Brain microvascular endothelial cell (primary cell): ENCODE data around the gene RNF20.
A peak's percentile ranks its signal among the peaks of the same experiment; 100 is the strongest.

Source experiments
- DNase-seq: peaks from one replicate; pipeline ENCODE4 v3.0.0-alpha.2; 2020
- H3K27ac ChIP-seq: fragments of 250-450 bp; sonication (Bioruptor Pico); 2 replicates; pipeline ENCODE4 v1.5.1; 2020; ENCODE audit warnings: mild to moderate bottlenecking, moderate library complexity
- H3K27me3 ChIP-seq: fragments of 250-450 bp; sonication (Bioruptor Pico); replicated peaks from 2 replicates; pipeline ENCODE4 v1.5.1; 2020; ENCODE audit warnings: mild to moderate bottlenecking
- H3K36me3 ChIP-seq: fragments of 250-450 bp; sonication (Bioruptor Pico); replicated peaks from 2 replicates; pipeline ENCODE4 v1.5.1; 2020; ENCODE audit warnings: mild to moderate bottlenecking
- H3K4me3 ChIP-seq: 2 replicates; pipeline ENCODE4 v1.5.1; 2011; ENCODE audit warnings: low read depth, mild to moderate bottlenecking, control low read depth, low read length, moderate library complexity
- in situ Hi-C: cut with HindIII; loops from 2 replicates; pipeline ENCODE4 v1.10.0; 2017; ENCODE audit warnings: low sequenced_read_pairs, low pct_ligation_motif_present
- TF ChIP-seq, protein P1 (sequence below): IDR thresholded peaks from 2 replicates; pipeline ENCODE4 v1.5.1; 2011; ENCODE audit warnings: low read depth, mild to moderate bottlenecking, moderate library complexity, low read length, control low read depth, inconsistent platforms; ENCODE audit errors: missing control alignments

The RNF20 gene

DNA sequence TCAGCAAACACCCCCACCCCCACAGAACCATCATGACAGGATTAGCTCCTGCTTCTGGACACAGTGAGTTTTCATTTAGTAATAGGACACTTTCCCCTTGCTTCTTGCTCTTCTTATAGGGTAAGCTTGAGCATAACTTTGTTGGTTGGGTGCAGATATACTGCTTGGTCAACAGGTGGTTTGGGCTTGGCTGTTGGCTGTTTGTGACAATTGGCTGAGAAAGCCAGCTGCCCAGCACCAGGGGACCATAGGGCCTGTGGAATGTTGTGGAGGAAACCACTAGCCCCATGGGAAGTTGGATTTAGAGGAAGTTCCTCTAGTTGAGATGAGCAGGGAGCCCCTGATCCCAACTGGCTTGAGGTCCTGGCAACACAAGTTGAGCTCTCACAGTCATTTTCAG lies 30.6 kb downstream of the RNF20 start:
- H3K36me3 ChIP-seq: peaks cover 9% of the 10 kb centered on the region
- TF ChIP-seq, protein P1, sequence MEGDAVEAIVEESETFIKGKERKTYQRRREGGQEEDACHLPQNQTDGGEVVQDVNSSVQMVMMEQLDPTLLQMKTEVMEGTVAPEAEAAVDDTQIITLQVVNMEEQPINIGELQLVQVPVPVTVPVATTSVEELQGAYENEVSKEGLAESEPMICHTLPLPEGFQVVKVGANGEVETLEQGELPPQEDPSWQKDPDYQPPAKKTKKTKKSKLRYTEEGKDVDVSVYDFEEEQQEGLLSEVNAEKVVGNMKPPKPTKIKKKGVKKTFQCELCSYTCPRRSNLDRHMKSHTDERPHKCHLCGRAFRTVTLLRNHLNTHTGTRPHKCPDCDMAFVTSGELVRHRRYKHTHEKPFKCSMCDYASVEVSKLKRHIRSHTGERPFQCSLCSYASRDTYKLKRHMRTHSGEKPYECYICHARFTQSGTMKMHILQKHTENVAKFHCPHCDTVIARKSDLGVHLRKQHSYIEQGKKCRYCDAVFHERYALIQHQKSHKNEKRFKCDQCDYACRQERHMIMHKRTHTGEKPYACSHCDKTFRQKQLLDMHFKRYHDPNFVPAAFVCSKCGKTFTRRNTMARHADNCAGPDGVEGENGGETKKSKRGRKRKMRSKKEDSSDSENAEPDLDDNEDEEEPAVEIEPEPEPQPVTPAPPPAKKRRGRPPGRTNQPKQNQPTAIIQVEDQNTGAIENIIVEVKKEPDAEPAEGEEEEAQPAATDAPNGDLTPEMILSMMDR: no peak
- in situ Hi-C loops: no loop called here
- no peaks in the 10 kb centered on the region for H3K27me3 ChIP-seq
- no peak overlapping the region for H3K27ac ChIP-seq
- H3K4me3 ChIP-seq: no peak overlapping the region
- no peak for DNase-seq

DNA sequence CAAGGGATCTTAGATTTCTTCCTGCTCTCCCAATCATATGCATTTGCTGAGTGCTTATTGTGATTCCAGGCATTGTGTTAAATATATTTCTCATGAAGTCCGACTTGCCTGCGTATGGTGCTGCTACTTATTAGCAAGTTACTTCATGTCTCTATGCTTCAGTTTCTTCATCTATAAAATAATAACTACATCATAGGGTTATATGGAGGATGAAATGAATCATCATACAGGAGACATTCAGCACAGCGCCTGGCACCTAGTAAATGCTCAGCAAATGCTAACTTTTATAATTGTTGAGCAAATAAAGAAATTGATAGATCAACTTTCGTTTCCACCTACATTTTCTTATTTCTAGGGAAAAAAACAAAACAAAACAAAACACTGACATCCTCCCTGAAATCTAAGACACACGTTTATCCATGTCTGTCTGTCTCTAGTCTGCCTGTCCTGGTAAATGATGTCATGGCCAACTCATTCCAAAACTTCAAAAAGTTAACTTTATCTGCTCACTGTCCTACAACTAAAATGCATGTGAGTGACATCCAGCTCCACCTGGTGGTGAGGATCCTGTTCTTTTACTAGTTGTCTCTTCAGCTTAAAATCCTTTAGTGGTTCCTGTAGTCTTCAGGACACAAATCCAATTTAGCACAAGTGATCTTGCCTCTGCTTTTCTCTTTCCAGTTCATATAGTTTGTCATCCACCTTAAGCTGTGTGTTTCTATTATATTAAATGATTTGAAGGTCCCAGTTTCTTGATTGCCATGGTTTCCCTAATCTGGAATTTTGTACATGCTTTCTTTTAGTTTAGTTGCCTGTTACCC lies 33.5 kb downstream of the RNF20 start:
- peak; percentile 71 for DNase-seq
- H3K27me3 ChIP-seq: no peaks in the 10 kb centered on the region
- peaks cover 3% of the 10 kb centered on the region for H3K36me3 ChIP-seq
- TF ChIP-seq, protein P1: peak; percentile 76
- H3K27ac ChIP-seq: no peak overlapping the region
- H3K4me3 ChIP-seq: no peak overlapping the region
- in situ Hi-C loops: no loop called here

DNA sequence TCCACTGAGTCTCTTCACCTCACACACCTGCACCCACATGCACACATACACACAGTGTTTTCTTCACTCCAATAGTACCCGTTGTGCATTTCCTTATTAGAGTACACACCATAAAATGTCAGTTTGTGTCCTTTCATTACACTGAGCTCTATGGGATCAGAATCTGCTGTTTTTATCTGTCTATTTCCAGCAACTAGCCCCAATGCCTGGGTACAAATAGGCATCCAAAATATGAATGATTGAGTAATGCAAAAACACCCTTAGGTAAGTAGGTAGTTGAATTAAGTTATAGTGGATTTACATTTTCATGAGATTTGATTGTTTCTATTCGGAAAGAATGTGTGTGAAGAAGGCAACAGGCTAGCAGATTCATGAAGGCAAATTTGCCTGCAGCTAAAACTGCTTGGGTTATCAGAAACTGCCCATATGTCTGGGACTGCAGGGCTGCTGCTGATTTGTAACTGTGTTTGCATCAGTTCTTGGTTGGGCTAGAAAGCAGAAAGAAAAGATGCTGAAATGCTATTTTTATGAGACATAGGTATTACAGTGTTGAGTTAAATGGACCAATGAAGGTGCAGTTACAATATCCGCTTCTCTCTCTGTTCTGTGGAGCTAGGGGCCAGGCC lies 34.2 kb downstream of the RNF20 start:
- Histone ChIP-seq H3K27ac (no peak overlapping the region), H3K36me3 (no peaks in the 10 kb centered on the region), H3K4me3 (no peak overlapping the region), H3K27me3 (no peaks in the 10 kb centered on the region)
- DNase-seq: no peak
- TF ChIP-seq, protein P1: no peak
- in situ Hi-C loops: no loop called here

DNA sequence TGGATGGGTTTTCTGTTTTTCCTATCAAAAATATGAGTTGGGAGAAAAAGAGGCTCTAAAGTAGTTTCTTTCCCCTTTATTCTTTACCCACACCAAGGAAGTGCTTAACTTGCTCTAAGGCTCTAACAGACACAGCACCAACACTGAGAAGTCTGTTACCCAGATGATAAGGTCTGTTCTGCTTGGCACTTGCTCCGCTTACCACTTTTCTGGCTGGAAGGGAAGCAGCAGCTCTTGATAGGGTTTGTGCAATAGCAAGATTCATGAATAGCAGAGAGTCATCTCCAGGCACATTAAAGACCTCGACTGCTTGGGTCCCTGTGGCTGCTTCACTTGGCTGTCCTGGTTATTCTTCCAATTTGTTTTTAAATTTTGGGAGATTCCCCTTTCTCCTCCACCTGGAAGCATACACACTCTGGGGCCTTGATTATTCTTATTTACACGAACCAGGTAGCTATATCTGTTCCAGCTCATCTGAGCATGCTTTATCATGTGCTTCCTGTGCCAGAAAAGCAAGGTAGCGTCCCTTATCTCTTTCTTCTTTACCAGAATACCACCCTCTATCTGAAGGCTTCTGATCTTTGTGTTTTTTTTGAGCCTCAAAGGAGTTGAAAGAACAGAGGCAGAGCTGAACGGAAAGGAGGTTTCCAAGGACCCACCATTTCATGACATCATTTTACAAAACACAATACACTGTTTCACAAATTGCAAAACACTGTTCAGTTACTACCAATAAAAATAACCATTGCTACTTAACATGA lies 36.3 kb downstream of the RNF20 start:
- Histone ChIP-seq H3K27me3 (no peaks in the 10 kb centered on the region), H3K36me3 (no peaks in the 10 kb centered on the region), H3K4me3 (no peak overlapping the region), H3K27ac (no peak overlapping the region)
- DNase-seq: no peak
- in situ Hi-C loops: no loop called here
- TF ChIP-seq, protein P1: no peak

DNA sequence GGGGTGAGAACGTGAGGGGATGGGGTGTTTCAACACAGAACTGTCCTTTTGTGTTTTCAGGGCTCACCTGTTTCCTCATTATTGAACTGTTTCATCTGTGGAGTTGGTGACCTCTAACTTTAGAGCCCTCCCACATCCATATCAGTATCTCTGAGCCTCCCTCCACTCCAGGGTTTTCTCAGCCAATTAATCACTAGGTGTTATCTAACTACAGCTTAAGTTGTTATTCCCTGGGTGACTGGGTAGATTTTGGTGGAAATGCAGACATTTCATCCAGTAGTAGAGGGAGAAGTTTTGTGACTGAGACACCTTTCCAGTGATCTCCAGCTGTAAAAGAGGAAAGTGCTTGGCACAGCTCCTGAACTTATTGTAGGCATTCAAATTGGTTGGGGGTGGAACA lies 37.5 kb downstream of the RNF20 start:
- TF ChIP-seq, protein P1: no peak

More for the DNA sequence above, 37.5 kb downstream of the RNF20 start:
- Histone ChIP-seq H3K27ac (no peak overlapping the region), H3K4me3 (no peak overlapping the region), H3K27me3 (no peaks in the 10 kb centered on the region), H3K36me3 (no peaks in the 10 kb centered on the region)
- no peak for DNase-seq
- in situ Hi-C loops: no loop called here
